HepG2 (cell line): Measurements from ENCODE around the gene CYBC1. TPM values are rescaled to one million over a fixed set of nuclear protein-coding genes. Genes with fewer than 3 reads are reported as not detected.

Experiments used
- CERS6 ChIP-seq: sonication (generic); formaldehyde crosslinking; IDR thresholded peaks from 2 replicates; pipeline ENCODE4 v1.5.0; 2020; ENCODE audit warnings: missing genetic modification reagents
- DBP ChIP-seq: sonication (generic); formaldehyde crosslinking; IDR thresholded peaks from 2 replicates; pipeline ENCODE4 v1.4.0; 2020; ENCODE audit warnings: missing genetic modification reagents; ENCODE audit errors: not compliant biosample characterization
- ELF1 ChIP-seq: sonication (generic); formaldehyde crosslinking; IDR thresholded peaks from 2 replicates; pipeline ENCODE4 v1.4.0; 2020; ENCODE audit warnings: missing genetic modification reagents
- HMG20A ChIP-seq: IDR thresholded peaks from 2 replicates; pipeline ENCODE4 v1.6.1; 2016; ENCODE audit warnings: borderline replicate concordance
- MEF2D ChIP-seq: sonication (generic); formaldehyde crosslinking; IDR thresholded peaks from 2 replicates; pipeline ENCODE4 v1.5.1; 2020; ENCODE audit warnings: mild to moderate bottlenecking, missing genetic modification reagents
- SNAPC5 ChIP-seq: sonication (generic); formaldehyde crosslinking; IDR thresholded peaks from 2 replicates; pipeline ENCODE4 v1.8.1; 2023; ENCODE audit warnings: mild to moderate bottlenecking, missing genetic modification reagents, borderline replicate concordance
- SRY ChIP-seq: sonication (generic); formaldehyde crosslinking; IDR thresholded peaks from 2 replicates; pipeline ENCODE4 v1.8.0; 2022; ENCODE audit warnings: mild to moderate bottlenecking, missing genetic modification reagents
- ZNF407 ChIP-seq: sonication (generic); formaldehyde crosslinking; IDR thresholded peaks from one replicate; pipeline ENCODE4 v1.5.1; 2020; ENCODE audit warnings: mild to moderate bottlenecking, missing genetic modification reagents; ENCODE audit errors: not compliant biosample characterization
- ZNF512B ChIP-seq: sonication (generic); formaldehyde crosslinking; IDR thresholded peaks from 2 replicates; pipeline ENCODE4 v1.5.1; 2020; ENCODE audit warnings: missing genetic modification reagents, mild to moderate bottlenecking, borderline replicate concordance
- ZNF572 ChIP-seq: sonication (generic); formaldehyde crosslinking; IDR thresholded peaks from 2 replicates; pipeline ENCODE4 v1.5.1; 2020; ENCODE audit warnings: mild to moderate bottlenecking, missing genetic modification reagents
- ZNF883 ChIP-seq: sonication (generic); formaldehyde crosslinking; IDR thresholded peaks from 2 replicates; pipeline ENCODE4 v1.5.1; 2020; ENCODE audit warnings: mild to moderate bottlenecking, missing genetic modification reagents; ENCODE audit errors: not compliant biosample characterization
- ZSCAN21 ChIP-seq: sonication (generic); formaldehyde crosslinking; IDR thresholded peaks from 2 replicates; pipeline ENCODE4 v1.8.0; 2022; ENCODE audit warnings: mild to moderate bottlenecking, missing genetic modification reagents, moderate library complexity, borderline replicate concordance
- polyA plus RNA-seq, 8 experiments: library from polyadenylated mRNA; depleted of rRNA in 3 of 8; stranded (reverse) in 7 of 8; unstranded in 1 of 8; fragments of >200 nt; fragmentation: Illumina TruSeq in 4 of 8; extraction: Trizol in 4 of 8; gene quantifications; 2 replicates each; pipeline versions ENCODE4 v1.2.1 to v1.2.3, GENCODE V29; 2011 to 2016; ENCODE audit warnings: low read depth in 4 of 8, missing spikeins in 1 of 8, mixed read lengths in 1 of 8; ENCODE audit not compliant: insufficient read depth in 1 of 8
- total RNA-seq, 5 experiments: library from RNA; depleted of rRNA; stranded (reverse); fragments of >200 nt; fragmentation: Illumina TruSeq; extraction: Trizol; gene quantifications; 2 replicates each; pipeline ENCODE4 v1.2.3, GENCODE V29; 2016; ENCODE audit warnings: low read depth in 1 of 5

Gene CYBC1
- total and polyA plus RNA-seq, 2 of the 13 experiments (the other 11 are each of a cell fraction or from before 2014, with no cell fraction given), result 43.4 to 44.1 TPM

GRCh38 chr17:82458179-82458884 lies 7.8 kb upstream of the CYBC1 start, which contains the start of gene NARF (continued):
- TF ChIP-seq ZSCAN21 (CRISPR knock-in tag), result peak; percentile 66
- TF ChIP-seq MEF2D (CRISPR knock-in tag), result no peak
- no peak for TF ChIP-seq ZNF512B (CRISPR knock-in tag)
- TF ChIP-seq ZNF407 (CRISPR knock-in tag), result peak; percentile 81
- no peak; the same call in 1 of the 2 replicates for TF ChIP-seq SNAPC5 (CRISPR knock-in tag)
- TF ChIP-seq DBP (CRISPR knock-in tag), result peak; percentile 70
- 0 out of 2 replicates have a peak, but pooled peaks have one; percentile 29 for TF ChIP-seq ZNF572
- no peak for TF ChIP-seq ELF1
- peak; percentile 93 for TF ChIP-seq ZNF883 (CRISPR knock-in tag)
- peak; percentile 72; the same call in 1 of the 2 replicates for TF ChIP-seq CERS6 (CRISPR knock-in tag)
- TF ChIP-seq SRY, result peak; percentile 74; the same call in 1 of the 2 replicates
- no peak for TF ChIP-seq HMG20A (CRISPR knock-in tag)
